IPS-18a (cell line): ENCODE results near the gene LCTL.
A peak's percentile ranks its signal among the peaks of the same experiment; 100 is the strongest.

Experiments used
- H3K27ac ChIP-seq: one replicate; pipeline ENCODE4 v1.5.1; 2013; ENCODE audit warnings: low read length
- H3K27me3 ChIP-seq: one replicate; pipeline ENCODE4 v1.6.1; 2013; ENCODE audit warnings: mild to moderate bottlenecking, low read length; ENCODE audit not compliant: control insufficient read depth, insufficient read depth
- H3K36me3 ChIP-seq: one replicate; pipeline ENCODE4 v1.6.1; 2013; ENCODE audit warnings: low read depth, low read length; ENCODE audit not compliant: control insufficient read depth
- H3K4me1 ChIP-seq: one replicate; pipeline ENCODE4 v1.6.1; 2013; ENCODE audit warnings: low read depth, low read length; ENCODE audit not compliant: control insufficient read depth
- H3K4me3 ChIP-seq: one replicate; pipeline ENCODE4 v1.5.1; 2013; ENCODE audit warnings: low read length
- H3K9ac ChIP-seq: one replicate; pipeline ENCODE4 v1.6.1; 2013; ENCODE audit warnings: mild to moderate bottlenecking, low read length, moderate library complexity
- H3K9me3 ChIP-seq: one replicate; pipeline ENCODE4 v1.6.1; 2013; ENCODE audit warnings: low read depth, low read length; ENCODE audit not compliant: control insufficient read depth

LCTL gene

DNA sequence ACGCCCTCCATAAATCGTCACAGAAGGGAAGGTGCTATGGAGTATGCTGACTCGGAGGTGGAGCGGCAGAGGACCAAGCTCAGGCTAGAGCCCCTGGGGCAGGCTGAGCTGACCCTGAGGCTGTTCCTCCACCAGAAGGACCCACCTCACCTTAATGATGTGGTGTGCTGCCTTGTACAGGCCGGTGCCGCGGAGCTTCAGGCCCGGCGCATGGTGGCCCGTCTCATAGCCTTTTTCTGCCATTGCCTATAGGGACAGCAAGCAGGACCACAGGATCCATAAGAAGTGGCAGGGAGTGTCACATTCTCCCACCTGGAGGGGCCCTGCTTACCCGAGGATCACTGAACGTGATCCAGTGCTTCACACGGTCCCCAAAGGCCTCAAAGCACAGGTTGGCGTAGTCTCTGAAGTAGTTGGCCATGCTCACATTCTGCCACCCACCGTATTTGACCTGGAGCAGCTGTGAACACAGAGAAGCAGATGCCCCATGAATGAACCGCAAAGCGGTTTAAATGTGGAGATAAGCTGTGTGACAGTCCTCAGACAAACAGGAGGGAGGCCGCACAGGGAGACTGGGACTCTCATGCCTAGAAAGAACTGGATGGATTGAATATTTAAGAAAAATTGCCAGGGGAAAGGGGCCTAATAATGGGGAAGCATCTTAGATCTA is 4.8 kb downstream of the LCTL start:
- Histone ChIP-seq H3K27ac (no peak overlapping the region), H3K9ac (no peak overlapping the region), H3K27me3 (no peaks in the 10 kb centered on the region), H3K36me3 (no peaks in the 10 kb centered on the region), H3K4me3 (no peak overlapping the region), H3K4me1 (peaks cover 8% of the 10 kb centered on the region), H3K9me3 (no peaks in the 10 kb centered on the region)

DNA sequence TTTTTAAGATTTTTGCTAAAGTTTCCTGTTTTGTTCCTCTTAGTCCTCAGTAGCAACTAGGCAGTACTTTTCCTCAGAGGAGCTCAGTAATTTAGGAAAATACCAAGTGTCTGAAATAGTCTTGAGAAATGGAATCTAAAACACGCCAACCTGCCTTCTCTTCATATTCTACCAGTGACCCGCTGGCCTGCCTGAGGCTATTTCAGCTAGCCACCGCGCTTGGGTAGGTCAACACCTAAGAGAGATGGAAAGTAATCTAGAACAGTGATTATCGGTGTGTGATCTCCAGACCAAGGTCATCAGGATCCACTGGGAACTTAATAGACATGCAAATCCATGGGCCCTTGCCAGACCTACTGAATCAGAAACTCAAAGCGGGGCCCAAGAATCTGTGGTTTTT is 7.5 kb downstream of the LCTL start:
- Histone ChIP-seq H3K36me3 (no peaks in the 10 kb centered on the region), H3K4me1 (no peaks in the 10 kb centered on the region), H3K9ac (no peak overlapping the region), H3K4me3 (no peak overlapping the region), H3K27me3 (no peaks in the 10 kb centered on the region), H3K9me3 (no peaks in the 10 kb centered on the region), H3K27ac (no peak overlapping the region)

- H3K27ac ChIP-seq, result no peak overlapping the region
- no peak overlapping the region for H3K4me3 ChIP-seq
- H3K9ac ChIP-seq, result no peak overlapping the region
- no peaks in the 10 kb centered on the region for H3K4me1 ChIP-seq
- no peaks in the 10 kb centered on the region for H3K36me3 ChIP-seq
- H3K27me3 ChIP-seq, result no peaks in the 10 kb centered on the region
- no peaks in the 10 kb centered on the region for H3K9me3 ChIP-seq
These were observed 10.1 kb downstream of the LCTL start for GRCh38 chr15:66555685-66556084.

GRCh38 chr15:66545255-66545654 is 20.5 kb downstream of the LCTL start:
- Histone ChIP-seq H3K9me3 (no peaks in the 10 kb centered on the region), H3K27ac (no peak overlapping the region), H3K4me1 (no peaks in the 10 kb centered on the region), H3K27me3 (no peaks in the 10 kb centered on the region), H3K4me3 (no peak overlapping the region), H3K36me3 (peaks cover 24% of the 10 kb centered on the region), H3K9ac (no peak overlapping the region)

- H3K9ac ChIP-seq, result no peak overlapping the region
- H3K27ac ChIP-seq, result no peak overlapping the region
- no peaks in the 10 kb centered on the region for H3K9me3 ChIP-seq
- no peaks in the 10 kb centered on the region for H3K27me3 ChIP-seq
- peaks cover 29% of the 10 kb centered on the region for H3K36me3 ChIP-seq
- H3K4me1 ChIP-seq, result no peaks in the 10 kb centered on the region
- no peak overlapping the region for H3K4me3 ChIP-seq
These were observed 22.9 kb downstream of the LCTL start for GRCh38 chr15:66542896-66543295.

- Histone ChIP-seq H3K9ac (no peak overlapping the region), H3K4me1 (no peaks in the 10 kb centered on the region), H3K36me3 (peaks cover 50% of the 10 kb centered on the region), H3K27me3 (no peaks in the 10 kb centered on the region), H3K9me3 (no peaks in the 10 kb centered on the region), H3K27ac (no peak overlapping the region), H3K4me3 (no peak overlapping the region)
These were observed 30.7 kb downstream of the LCTL start for GRCh38 chr15:66535056-66535455.

DNA sequence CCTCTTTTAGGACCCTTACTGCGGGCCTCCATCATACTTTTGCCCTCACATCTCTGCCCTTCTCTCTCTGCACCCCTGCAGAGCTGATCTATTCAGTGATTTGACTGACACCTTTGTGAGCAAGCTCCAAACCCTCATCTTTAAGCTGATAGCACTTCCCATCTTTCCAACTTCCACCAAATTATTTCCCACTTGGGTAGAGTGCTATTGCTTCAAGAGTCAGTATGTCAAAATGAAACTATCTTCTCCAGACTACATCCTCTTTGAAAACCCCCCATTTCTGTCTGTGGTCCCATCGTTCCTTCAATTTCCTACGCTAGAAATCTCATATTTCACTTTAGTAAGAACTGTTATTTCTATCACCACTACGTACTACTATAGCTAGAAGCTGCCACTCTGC is 41.0 kb downstream of the LCTL start:
- Histone ChIP-seq H3K36me3 (peaks cover 59% of the 10 kb centered on the region), H3K9me3 (no peaks in the 10 kb centered on the region), H3K27me3 (no peaks in the 10 kb centered on the region), H3K4me3 (no peak overlapping the region), H3K4me1 (no peaks in the 10 kb centered on the region), H3K9ac (no peak overlapping the region), H3K27ac (no peak overlapping the region)

DNA sequence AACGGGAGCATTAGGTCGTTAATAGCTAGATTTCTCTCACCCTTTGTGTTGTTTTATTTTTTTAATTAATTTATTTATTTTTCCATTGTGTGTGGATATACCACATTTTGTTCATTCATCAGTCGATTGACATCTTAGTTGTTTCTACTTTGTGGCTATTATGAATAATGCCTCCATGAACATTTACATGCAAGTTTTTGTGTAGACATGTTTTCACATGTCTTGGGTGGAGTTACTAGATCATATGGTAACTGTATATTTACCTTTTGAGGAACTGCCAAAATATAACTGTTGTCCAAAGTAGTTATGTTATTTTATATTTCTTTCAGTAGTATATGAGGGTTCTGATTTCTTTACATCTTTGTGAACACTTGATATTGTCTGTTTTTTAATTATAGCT is 41.9 kb downstream of the LCTL start:
- Histone ChIP-seq H3K4me1 (no peaks in the 10 kb centered on the region), H3K9me3 (no peaks in the 10 kb centered on the region), H3K9ac (no peak overlapping the region), H3K4me3 (no peak overlapping the region), H3K27ac (no peak overlapping the region), H3K27me3 (no peaks in the 10 kb centered on the region), H3K36me3 (peaks cover 53% of the 10 kb centered on the region)

- Histone ChIP-seq H3K4me3 (no peak overlapping the region), H3K27ac (no peak overlapping the region), H3K27me3 (no peaks in the 10 kb centered on the region), H3K36me3 (peaks cover 45% of the 10 kb centered on the region), H3K9me3 (no peaks in the 10 kb centered on the region), H3K4me1 (peaks cover 5% of the 10 kb centered on the region), H3K9ac (no peak overlapping the region)
These were observed 49.9 kb downstream of the LCTL start for GRCh38 chr15:66515901-66516322.

DNA sequence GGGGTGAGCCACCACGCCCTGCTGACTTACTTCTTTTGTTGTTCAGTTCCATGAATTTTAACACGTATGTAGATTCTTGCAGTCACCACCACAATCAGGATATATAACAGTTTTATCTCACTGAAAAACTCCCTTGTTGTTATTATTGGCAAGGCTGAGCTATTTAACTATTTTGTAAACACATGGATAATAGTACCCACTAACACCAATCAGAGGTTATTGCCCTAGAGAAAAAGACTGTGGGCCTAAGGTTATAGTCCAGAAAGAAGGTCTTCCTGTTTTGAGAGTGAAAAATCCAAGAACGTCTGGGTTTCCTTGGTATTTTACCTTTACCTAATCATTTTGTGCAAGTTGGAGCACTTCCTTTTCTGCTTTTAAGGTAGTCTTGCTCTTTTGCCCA is 51.2 kb downstream of the LCTL start:
- Histone ChIP-seq H3K4me3 (no peak overlapping the region), H3K9ac (no peak overlapping the region), H3K27ac (no peak overlapping the region), H3K27me3 (no peaks in the 10 kb centered on the region), H3K4me1 (peaks cover 5% of the 10 kb centered on the region), H3K9me3 (no peaks in the 10 kb centered on the region), H3K36me3 (peaks cover 40% of the 10 kb centered on the region)

GRCh38 chr15:66508293-66508883 is 57.4 kb downstream of the LCTL start:
- Histone ChIP-seq H3K4me1 (no peaks in the 10 kb centered on the region), H3K9ac (no peak overlapping the region), H3K4me3 (no peak overlapping the region), H3K27ac (no peak overlapping the region), H3K9me3 (no peaks in the 10 kb centered on the region), H3K27me3 (no peaks in the 10 kb centered on the region), H3K36me3 (peaks cover 12% of the 10 kb centered on the region)

DNA sequence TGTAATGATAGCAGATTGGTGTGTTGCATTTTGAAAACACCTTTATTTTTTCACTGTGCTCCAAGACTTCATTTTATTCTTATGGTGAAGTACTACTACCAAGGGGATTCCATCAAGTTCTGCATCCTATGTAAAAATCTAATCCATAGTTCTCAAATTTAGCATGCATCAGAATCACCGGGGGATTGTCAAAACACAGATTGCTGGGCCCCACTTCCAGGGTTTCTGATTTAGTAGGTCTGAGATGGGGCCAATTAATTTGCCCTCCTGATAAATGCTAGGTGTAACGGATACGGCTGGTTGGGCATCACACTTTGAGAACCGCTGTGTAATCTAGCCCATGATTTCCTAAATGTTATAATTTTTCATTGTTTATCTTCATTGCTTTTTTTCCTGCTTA is 60.0 kb downstream of the LCTL start:
- Histone ChIP-seq H3K36me3 (peaks cover 38% of the 10 kb centered on the region), H3K27me3 (no peaks in the 10 kb centered on the region), H3K9ac (peak overlapping the region; percentile 96), H3K4me1 (no peaks in the 10 kb centered on the region), H3K27ac (no peak overlapping the region), H3K9me3 (no peaks in the 10 kb centered on the region), H3K4me3 (peak overlapping the region; percentile 91)
